DMS53 treated with DMSO at 0.1 percent for 48 hours (cell line): ENCODE results near the gene SERTAD3.
"Not testable (repeated sequence)": the region's sequence is repeated elsewhere in the genome, so short reads cannot be mapped to it uniquely, and the experiment has no call there.

Source experiments
- DNase-seq: peaks from one replicate; lab custom pipeline; 2025; ENCODE audit not compliant: unreplicated experiment; lab: John Stamatoyannopoulos, UW

SERTAD3 gene, protein sequence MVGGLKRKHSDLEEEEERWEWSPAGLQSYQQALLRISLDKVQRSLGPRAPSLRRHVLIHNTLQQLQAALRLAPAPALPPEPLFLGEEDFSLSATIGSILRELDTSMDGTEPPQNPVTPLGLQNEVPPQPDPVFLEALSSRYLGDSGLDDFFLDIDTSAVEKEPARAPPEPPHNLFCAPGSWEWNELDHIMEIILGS

DNA sequence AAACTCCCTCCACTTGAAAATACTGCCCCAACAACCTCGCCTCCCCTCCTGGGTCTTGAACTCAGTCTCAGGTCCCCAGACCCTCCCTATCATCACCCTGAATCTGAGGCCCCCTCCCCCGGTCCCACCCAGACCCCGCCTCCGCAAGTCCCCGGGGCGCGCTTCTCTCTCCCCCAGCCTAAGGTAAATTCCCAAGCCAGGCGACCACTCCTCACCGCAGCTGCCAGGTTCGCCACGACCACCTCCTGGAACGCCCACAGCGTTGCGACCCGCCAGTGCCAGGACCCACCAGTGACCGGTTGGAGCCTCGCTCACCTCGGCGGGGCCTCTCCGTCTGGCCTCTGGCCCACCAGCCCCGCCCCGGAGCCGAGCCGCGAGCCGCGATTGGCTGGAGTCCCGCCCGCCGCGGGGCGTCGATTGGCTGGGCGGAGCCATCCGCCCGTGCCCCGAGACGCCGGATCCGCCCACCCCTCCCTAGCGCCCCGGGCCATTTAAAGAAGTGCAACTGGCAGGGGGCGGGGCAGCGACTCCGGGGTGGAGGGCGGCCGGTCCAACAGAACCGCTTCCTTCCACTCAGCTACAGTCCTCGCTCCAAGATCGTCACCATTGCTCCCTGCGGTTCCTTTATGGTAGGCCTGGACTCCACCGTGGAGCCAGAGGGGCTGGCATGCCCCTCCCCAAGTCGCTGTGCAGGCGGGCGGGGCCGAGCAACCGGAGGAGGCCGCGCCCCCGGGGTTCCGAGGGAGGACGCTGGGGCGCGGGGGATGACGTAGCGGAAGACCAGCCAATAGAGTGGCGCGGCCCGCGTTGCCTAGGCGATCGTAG, at the start of gene SERTAD3:
Gene SERTAD3 (minus strand): TSS at position 336 of the 825 bp plus-strand sequence. CDS start 2,255 bp downstream, outside the sequence.
- DNase-seq = peak; percentile 96

- no peak for DNase-seq
These were observed 49.6 kb upstream of the SERTAD3 start for GRCh38 chr19:40493778-40494177.

DNA sequence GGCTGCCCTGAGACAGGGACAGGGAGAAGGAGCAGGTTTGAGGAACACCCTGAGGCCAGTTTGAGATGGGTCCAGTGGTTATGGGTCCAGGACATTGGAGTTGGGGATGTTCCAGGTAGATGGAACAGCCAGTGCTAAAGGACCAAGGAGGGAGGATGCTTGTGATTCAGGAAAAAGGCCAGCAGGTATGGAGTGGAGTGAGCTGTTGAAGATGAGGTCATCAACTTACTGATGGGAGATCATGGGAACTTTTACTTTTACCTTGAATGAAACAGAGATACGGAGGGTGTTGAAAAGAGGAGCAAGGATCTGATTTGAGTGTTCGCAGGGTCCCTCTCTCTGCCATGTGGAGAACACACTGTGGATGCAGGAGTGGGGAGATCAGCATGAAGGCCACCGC, 48.1 kb upstream of the SERTAD3 start:
- DNase-seq = no peak

DNA sequence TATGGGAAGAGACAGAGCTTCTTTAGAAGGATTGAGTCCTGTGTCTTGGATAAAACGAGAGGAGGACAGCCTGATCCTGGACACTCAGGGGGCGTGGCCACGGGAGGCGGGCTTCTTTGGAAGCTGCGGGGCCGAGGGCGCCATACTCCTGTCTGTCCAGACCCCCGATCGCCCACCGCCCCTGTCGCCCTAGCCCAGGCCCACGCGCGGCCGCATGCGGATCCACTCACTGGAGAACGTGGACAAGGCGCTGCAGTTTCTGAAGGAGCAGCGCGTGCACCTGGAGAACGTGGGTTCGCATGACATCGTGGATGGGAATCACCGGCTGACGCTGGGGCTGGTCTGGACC, 45.7 kb upstream of the SERTAD3 start:
- DNase-seq = no peak

- no peak for DNase-seq
These were observed 41.9 kb upstream of the SERTAD3 start for GRCh38 chr19:40486017-40486416.

- not testable (repeated sequence) for DNase-seq
These were observed 31.9 kb upstream of the SERTAD3 start for GRCh38 chr19:40475878-40476644.

- no peak for DNase-seq
These were observed 30.6 kb upstream of the SERTAD3 start for GRCh38 chr19:40474737-40475136.

DNA sequence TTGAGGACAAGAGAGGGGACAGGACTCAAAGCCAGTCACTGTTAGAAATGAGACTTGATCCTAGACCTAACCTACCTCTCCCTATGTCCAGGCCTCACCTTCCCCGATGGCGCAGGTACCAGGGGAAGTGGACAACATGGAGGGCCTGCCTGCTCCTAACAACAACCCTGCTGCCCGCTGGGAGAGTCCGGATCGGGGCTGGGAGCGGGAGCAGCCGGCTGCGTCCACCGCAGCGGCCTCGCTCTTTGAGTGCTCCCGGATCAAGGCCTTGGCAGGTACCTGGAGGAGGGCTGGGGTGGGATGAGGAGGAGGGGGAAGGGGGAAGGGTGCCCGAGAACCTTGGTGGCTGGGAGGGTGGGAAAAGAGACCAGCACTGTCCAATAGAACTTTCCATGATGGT, 28.4 kb upstream of the SERTAD3 start:
- DNase-seq = no peak

DNA sequence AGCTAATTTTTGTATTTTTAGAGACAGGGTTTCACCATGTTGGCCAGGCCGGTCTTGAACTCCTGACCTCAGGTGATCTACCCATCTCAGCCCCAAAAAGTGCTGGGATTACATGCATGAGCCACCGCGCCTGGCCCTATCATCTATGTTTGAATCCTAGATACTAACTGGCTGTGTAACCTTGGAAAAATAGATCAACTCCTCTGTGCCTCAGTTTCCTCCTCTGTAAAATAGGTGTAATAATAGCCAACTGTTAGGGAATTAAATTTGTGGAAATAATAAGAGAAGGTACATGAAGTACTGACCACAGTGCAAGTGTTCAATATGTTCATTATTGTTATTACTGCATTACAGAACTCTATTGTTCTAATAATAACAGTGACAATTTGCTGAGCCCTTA, 27.0 kb upstream of the SERTAD3 start:
- no peak for DNase-seq

- no peak for DNase-seq
These were observed 24.9 kb upstream of the SERTAD3 start for GRCh38 chr19:40469011-40469410.

DNA sequence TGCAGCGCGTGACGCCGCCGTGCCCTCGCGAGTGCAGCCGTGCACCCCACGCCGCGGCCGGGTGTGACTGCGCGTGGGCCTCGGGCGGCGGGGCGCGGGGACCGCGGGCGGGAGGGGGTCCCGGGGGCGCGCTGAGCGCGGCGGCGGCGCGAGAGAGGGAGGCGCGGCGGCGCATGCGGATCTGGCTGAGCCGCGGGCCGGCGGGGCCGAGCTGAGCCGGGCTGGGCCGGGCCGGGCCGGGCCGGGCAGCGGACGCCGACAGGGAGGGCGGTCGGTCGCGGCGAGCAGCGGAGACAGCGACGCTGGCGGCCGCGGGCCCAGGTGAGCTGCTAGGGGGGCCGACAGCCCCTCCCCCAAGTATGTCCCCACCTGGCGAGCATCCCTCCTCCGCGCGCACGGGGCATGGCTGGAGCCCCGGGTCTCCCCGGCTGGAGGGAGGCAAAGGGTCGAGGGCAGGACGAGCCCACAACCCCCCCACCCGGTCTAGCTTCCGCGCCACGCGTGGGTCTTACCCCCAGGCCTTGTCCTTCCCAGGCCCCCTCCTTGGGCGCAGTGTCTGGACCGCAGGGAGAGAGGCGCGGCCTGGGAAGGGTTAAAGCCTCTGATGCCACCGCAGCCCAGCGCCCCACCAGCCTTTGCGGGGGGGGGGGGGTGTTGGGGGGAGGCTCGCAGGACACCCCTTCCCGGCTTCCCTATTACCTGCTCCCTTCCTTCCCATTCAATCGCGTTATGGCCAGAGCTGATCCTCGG, 23.0 kb upstream of the SERTAD3 start, which contains the start of gene SPTBN4:
Gene SPTBN4 (plus strand): TSS at position 17 of the 750 bp plus-strand sequence. CDS start 5,621 bp downstream, outside the sequence.
- no peak for DNase-seq

- DNase-seq = peak; percentile 39
These were observed 22.3 kb upstream of the SERTAD3 start for GRCh38 chr19:40466219-40466984.

DNA sequence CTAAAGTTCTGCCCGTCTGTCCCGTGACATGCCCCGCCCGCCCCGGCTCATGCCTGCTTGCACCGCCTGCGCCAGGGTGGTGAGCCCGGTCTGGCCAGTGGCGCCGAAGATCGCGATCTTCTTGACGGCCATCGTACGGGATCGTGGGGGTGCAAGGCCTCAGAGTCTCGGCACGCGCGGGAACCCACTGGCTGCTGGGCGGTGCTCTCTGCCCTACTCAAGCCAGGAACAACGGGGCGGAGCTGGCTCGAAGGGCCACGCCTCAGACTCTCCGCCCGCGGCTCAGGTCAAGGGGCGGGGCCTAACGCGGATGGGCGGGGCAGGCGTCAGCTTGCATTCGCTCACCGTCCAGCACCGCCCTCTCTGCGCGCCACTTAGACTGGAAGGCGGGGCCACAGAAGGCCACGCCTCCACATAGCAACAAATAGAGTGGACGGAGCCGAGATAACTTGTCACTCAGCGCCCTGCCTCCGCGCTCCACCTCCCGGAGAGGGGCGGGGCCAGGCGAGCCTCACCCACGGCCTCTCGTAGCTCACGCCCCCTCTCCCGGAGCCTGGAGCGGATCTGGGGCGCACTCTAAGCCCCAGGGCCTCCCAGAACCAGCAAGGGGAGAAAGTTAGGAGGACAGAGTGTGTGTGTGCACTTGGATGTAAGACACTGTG, 21.6 kb upstream of the SERTAD3 start, which contains the start of gene BLVRB:
Gene BLVRB (minus strand): TSS at position 189 of the 662 bp plus-strand sequence. CDS start 57 bp downstream, at position 132.
- DNase-seq = peak; percentile 99

- peak; percentile 49 for DNase-seq
These were observed 21.0 kb upstream of the SERTAD3 start for GRCh38 chr19:40465025-40465556.

- DNase-seq = peak; percentile 90
These were observed 20.2 kb upstream of the SERTAD3 start for GRCh38 chr19:40464059-40465024.

- DNase-seq = not testable (repeated sequence)
These were observed 19.5 kb upstream of the SERTAD3 start for GRCh38 chr19:40463587-40464037.

- DNase-seq = no peak
These were observed 17.6 kb upstream of the SERTAD3 start for GRCh38 chr19:40461669-40462221.

DNA sequence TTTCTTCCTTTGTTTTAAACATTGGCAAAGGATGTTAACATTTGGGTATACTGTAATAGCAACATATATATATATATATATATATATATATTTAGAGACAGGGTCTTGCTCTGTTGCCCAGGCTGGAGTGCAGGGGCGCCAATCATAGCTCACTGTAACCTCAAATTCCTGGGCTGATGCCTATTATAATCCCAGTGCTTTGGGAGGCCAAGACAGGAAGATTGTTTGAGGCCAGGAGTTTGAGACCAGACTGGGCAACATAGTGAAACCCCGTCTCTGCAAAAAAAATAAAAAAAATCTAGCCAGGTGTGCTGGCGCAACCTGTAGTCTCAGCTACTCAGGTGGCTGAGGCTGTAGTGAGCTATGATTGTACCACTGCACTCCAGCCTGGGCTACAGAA, 16.1 kb upstream of the SERTAD3 start:
- no peak for DNase-seq
